ENCODE data around the gene TMEM200B. TPM values are rescaled to one million over a fixed set of nuclear protein-coding genes. Genes with fewer than 3 reads are reported as not detected.
A peak's percentile ranks its signal among the peaks of the same experiment; 100 is the strongest.

Gene TMEM200B
- total and polyA plus RNA-seq, 7 donors: 0.23 to 32.6 (median 24.6) TPM

GRCh38 chr1:29162476-29163138 is 38.9 kb upstream of the TMEM200B start:
- H3K27me3 ChIP-seq: no peaks in the 10 kb centered on the region
- H3K9me3 ChIP-seq: no peaks in the 10 kb centered on the region
- peaks cover 0 to 60% (median 43%) of the 10 kb centered on the region in 4 donors for H3K4me1 ChIP-seq
- H3K36me3 ChIP-seq: peaks cover 5 to 71% (median 22%) of the 10 kb centered on the region in 4 donors
- DNase-seq: no peak
- TF ChIP-seq EP300 (IDR thresholded peaks at IDR 0.05) (no peak), CTCF (IDR thresholded peaks at IDR 0.05) (no peak)
- WGBS, 2 donors: 60 to 84% methylated on average over 9 of the region's 9 CpGs
- intact Hi-C loops (cut with DNase I): no loop called here
- H3K4me3 ChIP-seq: no peak overlapping the region
- H3K27ac ChIP-seq: no peak overlapping the region

DNA sequence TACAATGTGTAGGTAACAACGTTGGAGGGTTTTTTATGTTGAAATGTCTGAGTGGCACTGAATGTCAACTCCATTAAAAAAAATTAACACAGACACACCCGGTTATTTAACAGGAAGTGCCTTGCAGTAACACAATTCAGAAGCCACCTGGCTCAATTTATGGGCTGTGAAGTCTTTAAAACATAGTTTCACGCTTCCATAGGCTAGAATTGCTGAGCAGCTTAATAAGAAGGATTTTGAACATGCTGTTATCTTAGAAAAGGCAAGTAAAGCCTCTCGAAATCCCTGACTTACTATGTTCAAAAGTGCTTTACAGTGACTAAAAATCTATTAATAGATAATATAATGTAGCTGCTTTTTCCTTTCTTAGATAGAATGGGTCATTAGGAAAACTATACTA is 38.3 kb upstream of the TMEM200B start:
- H3K27me3 ChIP-seq: no peaks in the 10 kb centered on the region
- peaks cover 5 to 71% (median 22%) of the 10 kb centered on the region in 4 donors for H3K36me3 ChIP-seq
- intact Hi-C loops (cut with DNase I): no loop called here
- no peak overlapping the region for H3K27ac ChIP-seq
- no peak overlapping the region for H3K4me3 ChIP-seq
- H3K4me1 ChIP-seq: peaks cover 0 to 66% (median 49%) of the 10 kb centered on the region in 4 donors
- 14 to 51% methylated on average over 4 of the region's 4 CpGs for WGBS, 2 donors
- H3K9me3 ChIP-seq: no peaks in the 10 kb centered on the region
- DNase-seq: no peak
- TF ChIP-seq CTCF (IDR thresholded peaks at IDR 0.05) (no peak), EP300 (IDR thresholded peaks at IDR 0.05) (no peak), POLR2A (IDR thresholded peaks at IDR 0.05) (no peak), POLR2AphosphoS5 (IDR thresholded peaks at IDR 0.05) (no peak)

GRCh38 chr1:29159773-29160172 is 36.1 kb upstream of the TMEM200B start:
- Histone ChIP-seq H3K9me3 (no peaks in the 10 kb centered on the region), H3K27me3 (no peaks in the 10 kb centered on the region), H3K27ac (no peak overlapping the region), H3K36me3 (peaks cover 5 to 63% (median 17%) of the 10 kb centered on the region in 4 donors), H3K4me3 (no peak overlapping the region), H3K4me1 (peaks cover 0 to 63% (median 52%) of the 10 kb centered on the region in 4 donors)
- TF ChIP-seq EP300 (IDR thresholded peaks at IDR 0.05) (no peak), CTCF (IDR thresholded peaks at IDR 0.05) (no peak), POLR2AphosphoS5 (IDR thresholded peaks at IDR 0.05) (no peak), POLR2A (IDR thresholded peaks at IDR 0.05) (no peak)
- intact Hi-C loops (cut with DNase I): no loop called here
- no peak for DNase-seq
- 80 to 81% methylated on average over 3 of the region's 3 CpGs for WGBS, 2 donors

DNA sequence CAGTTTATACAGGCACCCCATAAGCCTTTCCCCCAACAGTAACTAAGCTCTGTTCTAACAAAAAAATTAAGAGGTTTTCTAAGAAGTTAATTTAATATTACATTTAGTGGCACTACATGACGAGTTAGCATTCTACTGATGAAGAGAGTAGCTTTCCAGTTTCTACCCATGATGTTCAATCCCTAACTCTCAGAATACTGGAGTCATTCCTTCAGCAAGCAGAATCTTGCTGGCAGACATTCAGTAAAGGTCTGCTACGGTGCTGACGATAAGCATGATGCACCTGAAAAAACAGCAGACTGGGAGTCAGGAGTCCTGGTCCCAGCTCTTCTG is 33.5 kb upstream of the TMEM200B start:
- no peak for DNase-seq
- H3K36me3 ChIP-seq: peaks cover 26 to 78% (median 42%) of the 10 kb centered on the region in 4 donors
- no peaks in the 10 kb centered on the region for H3K9me3 ChIP-seq
- TF ChIP-seq POLR2AphosphoS5 (IDR thresholded peaks at IDR 0.05) (no peak), POLR2A (IDR thresholded peaks at IDR 0.05) (no peak), EP300 (IDR thresholded peaks at IDR 0.05) (no peak), CTCF (IDR thresholded peaks at IDR 0.05) (no peak)
- no peaks in the 10 kb centered on the region for H3K27me3 ChIP-seq
- no peak overlapping the region for H3K4me3 ChIP-seq
- intact Hi-C loops (cut with DNase I): no loop called here
- peak overlapping the region; percentile 49 to 62 (median 54) for H3K27ac ChIP-seq
- H3K4me1 ChIP-seq: peaks cover 0 to 44% (median 33%) of the 10 kb centered on the region in 4 donors
- 91 to 94% methylated on average over 3 of the region's 3 CpGs for WGBS, 2 donors
